GM12864 (cell line): ENCODE data around the gene USE1.

Source experiments
- DNase-seq: peaks from one replicate; pipeline ENCODE4 v3.0.0-alpha.2; 2011; ENCODE audit warnings: low read depth
- H3K4me3 ChIP-seq: 2 replicates; pipeline ENCODE4 v1.5.1; 2011; ENCODE audit warnings: mild to moderate bottlenecking, low read depth, low read length, control low read depth
- TF ChIP-seq, protein P1 (sequence below): IDR thresholded peaks from 2 replicates; pipeline ENCODE4 v1.5.1; 2011; ENCODE audit warnings: low read depth, mild to moderate bottlenecking, moderate library complexity, low read length, control low read depth, inconsistent platforms; ENCODE audit errors: missing control alignments

Gene USE1

DNA sequence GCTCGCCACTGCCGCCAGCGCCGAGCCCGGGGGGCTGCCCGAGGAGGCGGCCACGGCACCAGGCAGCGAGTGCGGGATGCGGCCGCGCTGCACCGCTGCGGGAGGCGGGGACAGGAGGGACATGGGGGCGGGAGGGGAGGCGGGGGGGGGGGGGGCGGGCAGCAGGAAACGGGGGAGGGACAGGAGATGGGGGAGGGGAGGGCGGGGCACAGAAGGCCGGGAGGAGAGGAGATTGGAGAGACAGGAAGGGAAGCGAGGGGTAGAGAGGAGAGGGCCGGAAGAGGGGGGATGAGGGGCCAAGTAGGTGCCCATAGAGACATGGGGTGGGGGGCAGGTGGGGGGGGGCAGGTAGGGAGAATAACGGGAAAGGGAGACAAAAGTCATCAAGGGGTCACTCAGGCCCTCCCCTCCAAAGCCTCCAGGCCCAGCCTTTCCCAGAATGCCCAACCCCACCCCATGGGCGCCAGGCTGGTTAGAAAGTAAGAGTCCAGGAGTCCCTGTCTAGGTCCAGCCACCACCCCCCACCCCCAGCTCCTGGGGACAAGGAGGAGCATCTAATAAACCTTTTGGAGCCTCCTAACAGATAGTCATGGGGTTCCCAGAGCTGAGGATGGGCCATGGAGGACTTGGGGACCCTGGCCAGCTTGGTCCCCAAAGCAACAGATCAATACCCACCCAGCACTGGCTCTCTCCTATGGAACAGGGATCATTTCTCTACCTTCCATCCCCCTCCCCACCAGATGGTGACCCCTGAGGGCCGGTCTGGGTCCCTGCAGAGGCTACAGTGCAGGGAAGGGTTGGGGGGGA, 21.0 kb downstream of the USE1 start:
- no peak for DNase-seq
- H3K4me3 ChIP-seq = peak overlapping the region; percentile 61
- TF ChIP-seq, protein P1, sequence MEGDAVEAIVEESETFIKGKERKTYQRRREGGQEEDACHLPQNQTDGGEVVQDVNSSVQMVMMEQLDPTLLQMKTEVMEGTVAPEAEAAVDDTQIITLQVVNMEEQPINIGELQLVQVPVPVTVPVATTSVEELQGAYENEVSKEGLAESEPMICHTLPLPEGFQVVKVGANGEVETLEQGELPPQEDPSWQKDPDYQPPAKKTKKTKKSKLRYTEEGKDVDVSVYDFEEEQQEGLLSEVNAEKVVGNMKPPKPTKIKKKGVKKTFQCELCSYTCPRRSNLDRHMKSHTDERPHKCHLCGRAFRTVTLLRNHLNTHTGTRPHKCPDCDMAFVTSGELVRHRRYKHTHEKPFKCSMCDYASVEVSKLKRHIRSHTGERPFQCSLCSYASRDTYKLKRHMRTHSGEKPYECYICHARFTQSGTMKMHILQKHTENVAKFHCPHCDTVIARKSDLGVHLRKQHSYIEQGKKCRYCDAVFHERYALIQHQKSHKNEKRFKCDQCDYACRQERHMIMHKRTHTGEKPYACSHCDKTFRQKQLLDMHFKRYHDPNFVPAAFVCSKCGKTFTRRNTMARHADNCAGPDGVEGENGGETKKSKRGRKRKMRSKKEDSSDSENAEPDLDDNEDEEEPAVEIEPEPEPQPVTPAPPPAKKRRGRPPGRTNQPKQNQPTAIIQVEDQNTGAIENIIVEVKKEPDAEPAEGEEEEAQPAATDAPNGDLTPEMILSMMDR = no peak

DNA sequence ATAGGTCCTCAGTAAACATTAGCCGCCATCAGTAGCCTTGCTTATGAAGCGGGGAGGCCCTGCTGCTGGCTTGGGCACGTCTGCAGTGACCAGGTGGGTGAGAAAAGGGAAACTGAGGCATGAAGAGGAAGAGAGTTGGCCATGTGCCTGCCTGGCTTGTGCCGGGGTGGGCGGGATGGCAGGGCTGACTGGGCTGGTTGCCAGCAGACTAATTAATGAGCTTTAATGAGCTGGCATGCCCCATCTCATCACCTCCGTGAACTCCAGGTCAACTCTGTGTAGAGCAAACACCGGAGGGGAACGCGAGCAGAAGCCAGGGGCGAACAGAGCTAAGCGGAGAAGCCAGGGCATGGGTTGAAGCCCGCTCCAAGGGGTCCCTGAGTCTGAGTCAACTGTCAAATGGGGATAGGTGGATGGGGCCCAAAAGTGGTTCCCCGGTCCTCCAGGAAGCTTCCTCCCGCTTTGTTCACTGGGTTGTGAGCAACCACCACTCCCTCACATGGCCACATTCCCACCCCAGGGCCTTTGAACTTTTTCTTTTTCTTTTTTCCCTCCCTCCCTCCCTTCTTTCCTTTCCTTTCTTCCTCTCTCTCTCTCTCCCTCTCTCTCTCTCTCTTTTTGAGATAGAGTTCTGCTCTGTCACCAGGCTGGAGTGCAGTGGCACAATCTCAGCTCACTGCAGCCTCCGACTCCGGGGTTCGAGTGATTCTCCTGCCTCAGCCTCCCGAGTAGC, 21.8 kb downstream of the USE1 start:
- no peak overlapping the region for H3K4me3 ChIP-seq
- no peak for DNase-seq

DNA sequence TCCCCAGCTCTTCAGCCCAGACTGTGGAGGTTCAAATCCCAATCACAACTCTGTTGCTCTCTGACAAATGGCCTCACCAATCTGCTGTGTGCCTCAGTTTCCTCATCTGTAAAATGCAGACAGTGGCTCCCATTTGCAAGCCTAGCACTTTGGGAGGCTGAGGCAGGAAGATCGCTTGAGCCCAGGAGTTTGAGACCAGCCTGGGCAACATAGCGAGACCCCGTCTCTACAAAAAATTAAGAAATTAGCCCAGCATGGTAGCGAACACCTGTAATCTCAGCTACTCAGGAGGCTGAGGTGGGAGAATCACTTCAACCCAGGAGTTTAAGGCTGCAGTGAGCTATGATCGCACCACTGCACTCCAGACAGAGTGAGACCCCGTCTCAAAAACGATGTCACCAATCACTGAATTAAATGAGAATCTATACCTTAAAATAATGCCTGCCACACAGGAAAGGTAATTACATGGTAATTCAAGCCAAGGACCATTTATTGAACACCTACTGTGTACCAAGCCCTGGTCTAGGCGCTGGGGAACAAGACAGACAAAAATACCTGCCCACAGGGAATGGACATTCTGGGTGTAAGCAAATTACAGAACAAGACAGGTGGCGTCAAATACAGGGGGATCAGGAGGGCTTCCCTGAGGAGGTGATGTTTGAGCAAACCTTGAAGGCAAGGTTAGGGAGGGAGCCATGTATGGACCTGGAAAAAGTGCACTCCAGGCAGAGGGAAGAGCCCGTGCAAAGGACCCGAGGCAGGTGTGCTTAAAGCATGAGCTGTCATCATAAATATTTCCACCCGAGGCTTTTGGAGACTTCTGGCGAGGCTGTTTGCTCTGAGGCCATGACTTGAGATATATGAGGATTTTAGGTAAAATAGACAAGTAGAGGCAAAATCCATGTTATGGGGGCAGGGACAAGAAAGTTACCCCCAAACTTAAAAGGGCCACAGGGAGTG, 22.9 kb downstream of the USE1 start:
- DNase-seq = no peak
- TF ChIP-seq, protein P1 = no peak

More for the DNA sequence above, 21.8 kb downstream of the USE1 start:
- TF ChIP-seq, protein P1 = no peak

DNA sequence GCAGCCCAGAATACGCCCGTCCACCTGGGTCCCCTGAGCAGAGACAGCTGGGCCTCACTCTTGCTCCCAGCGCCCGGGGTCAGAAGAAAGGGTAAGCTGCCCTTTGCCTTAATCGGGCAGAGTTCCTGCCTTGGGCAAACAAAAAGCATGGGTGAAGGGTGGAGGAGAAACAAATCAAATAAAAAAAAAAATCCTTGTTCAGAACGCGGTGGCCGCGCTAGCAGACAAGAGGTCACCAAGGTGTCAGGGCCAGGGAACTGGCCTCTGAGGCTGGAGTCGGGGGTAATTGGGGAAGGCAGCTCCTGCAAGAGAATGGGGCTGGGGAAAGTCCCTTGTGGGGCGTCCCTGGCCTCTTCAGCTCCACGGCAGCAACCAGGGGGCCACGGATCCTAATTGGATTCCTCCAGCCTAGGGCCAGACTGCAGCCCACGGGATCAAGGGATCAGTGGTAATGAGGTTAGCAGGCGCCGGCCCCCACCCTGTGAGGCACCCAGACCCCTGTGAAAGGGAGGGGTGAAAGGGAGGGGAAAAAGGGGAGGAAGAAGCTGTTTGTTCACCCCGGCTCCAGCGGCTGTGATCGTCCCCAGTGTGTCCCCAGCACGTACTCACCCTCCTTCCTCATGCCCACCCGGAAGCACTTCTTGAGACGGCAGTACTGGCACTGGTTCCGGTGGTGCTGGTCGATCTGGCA, 25.1 kb downstream of the USE1 start:
- H3K4me3 ChIP-seq = no peak overlapping the region
- TF ChIP-seq, protein P1 = no peak
- no peak for DNase-seq

More for the DNA sequence above, 22.9 kb downstream of the USE1 start:
- H3K4me3 ChIP-seq = no peak overlapping the region

DNA sequence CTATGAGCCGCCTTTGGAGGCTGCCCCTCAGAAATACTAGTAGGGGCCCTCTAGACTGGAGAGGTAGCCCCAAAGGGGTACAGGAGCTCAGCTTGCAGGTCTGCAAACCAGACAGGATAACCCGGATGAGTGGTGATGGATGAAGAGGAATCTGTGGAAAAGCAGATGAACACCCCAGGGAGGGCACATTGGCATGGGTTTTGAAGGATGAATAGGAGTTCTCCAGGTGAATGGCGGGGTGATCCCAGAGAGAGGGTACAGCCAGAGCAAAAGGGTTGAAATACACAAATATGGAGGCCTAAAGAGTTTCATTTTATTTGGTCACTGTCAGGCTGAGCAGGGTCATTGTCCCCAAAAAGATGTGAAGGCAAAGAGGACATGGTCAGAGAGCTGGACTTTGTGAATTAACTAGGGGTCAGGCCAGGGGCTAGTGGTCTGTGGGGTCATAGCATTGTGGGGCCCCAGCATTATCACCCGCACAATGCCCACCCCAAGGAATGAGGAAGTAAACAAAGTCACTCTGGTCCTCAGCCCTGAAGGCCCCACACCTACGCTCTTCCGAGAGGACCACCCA, 25.8 kb downstream of the USE1 start:
- H3K4me3 ChIP-seq = no peak overlapping the region
- no peak for DNase-seq
- TF ChIP-seq, protein P1 = no peak
